ENCODE measurements around the gene INPP5K. TPM values are rescaled to one million over a fixed set of nuclear protein-coding genes. Genes with fewer than 3 reads are reported as not detected.
A peak's percentile ranks its signal among the peaks of the same experiment; 100 is the strongest.
"Not testable (repeated sequence)": the region's sequence is repeated elsewhere in the genome, so short reads cannot be mapped to it uniquely, and the experiment has no call there.

Gene INPP5K
- total RNA-seq, 1 experiment from 2014 or later = 41.9 TPM

DNA sequence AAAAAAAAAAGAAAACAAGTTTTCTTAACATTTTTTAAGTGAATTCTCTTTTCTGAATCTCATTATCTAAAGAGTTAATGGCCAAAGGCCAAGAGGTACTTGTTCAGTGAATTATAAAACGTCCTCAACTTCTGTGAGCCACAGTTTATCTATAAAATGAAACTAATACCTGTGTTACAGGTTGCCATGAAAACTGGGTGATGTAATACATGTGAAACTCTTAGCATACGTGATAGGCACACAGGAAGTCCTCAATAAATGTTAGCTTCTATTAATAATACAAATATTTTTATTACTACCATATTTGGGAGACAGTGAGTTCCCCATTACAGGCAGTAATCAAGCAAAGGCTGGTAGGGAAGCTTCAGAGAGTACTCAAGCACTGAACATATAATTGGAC, 13.5 kb upstream of the INPP5K start:
- intact Hi-C loops (cut with micrococcal nuclease; ENCODE audit: unreplicated experiment) = no loop called here
- no peak overlapping the region for H3K4me3 ChIP-seq
- DNase-seq = no peak
- no peaks in the 10 kb centered on the region for H4K20me1 ChIP-seq (ENCODE audit: insufficient read depth)
- peaks cover 10% of the 10 kb centered on the region; the same call in 1 of the 2 replicates for H3K36me3 ChIP-seq (ENCODE audit: low read depth)
- H3F3A ChIP-seq (ENCODE audit: insufficient read depth, low read depth) = peaks cover 10% of the 10 kb centered on the region; the same call in 1 of the 2 replicates
- H3K9me3 ChIP-seq (ENCODE audit: insufficient read depth, low read depth) = no peaks in the 10 kb centered on the region
- H3K79me2 ChIP-seq (ENCODE audit: low read depth) = no peaks in the 10 kb centered on the region
- peak overlapping the region; percentile 45 for H3K27ac ChIP-seq
- TF ChIP-seq, protein P1, sequence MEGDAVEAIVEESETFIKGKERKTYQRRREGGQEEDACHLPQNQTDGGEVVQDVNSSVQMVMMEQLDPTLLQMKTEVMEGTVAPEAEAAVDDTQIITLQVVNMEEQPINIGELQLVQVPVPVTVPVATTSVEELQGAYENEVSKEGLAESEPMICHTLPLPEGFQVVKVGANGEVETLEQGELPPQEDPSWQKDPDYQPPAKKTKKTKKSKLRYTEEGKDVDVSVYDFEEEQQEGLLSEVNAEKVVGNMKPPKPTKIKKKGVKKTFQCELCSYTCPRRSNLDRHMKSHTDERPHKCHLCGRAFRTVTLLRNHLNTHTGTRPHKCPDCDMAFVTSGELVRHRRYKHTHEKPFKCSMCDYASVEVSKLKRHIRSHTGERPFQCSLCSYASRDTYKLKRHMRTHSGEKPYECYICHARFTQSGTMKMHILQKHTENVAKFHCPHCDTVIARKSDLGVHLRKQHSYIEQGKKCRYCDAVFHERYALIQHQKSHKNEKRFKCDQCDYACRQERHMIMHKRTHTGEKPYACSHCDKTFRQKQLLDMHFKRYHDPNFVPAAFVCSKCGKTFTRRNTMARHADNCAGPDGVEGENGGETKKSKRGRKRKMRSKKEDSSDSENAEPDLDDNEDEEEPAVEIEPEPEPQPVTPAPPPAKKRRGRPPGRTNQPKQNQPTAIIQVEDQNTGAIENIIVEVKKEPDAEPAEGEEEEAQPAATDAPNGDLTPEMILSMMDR (conservative IDR thresholded peaks at IDR 0.05) = no peak
- TF ChIP-seq EZH2 (IDR thresholded peaks at IDR 0.05; ENCODE audit: low read depth) = no peak
- CTCF ChIA-PET = no interaction called here
- no peak overlapping the region for H2AFZ ChIP-seq
- POLR2A ChIA-PET (ENCODE audit: unreplicated experiment) = no interaction called here
- no TSS peak for BruUV-seq (replicated peaks)
- H3K27me3 ChIP-seq (ENCODE audit: insufficient read depth, low read depth) = no peaks in the 10 kb centered on the region
- no peaks in the 10 kb centered on the region for H3K9me2 ChIP-seq (ENCODE audit: insufficient read depth)
- H3K4me2 ChIP-seq = no peak overlapping the region
- H3K4me1 ChIP-seq (replicated peaks; ENCODE audit: insufficient read depth) = no peaks in the 10 kb centered on the region

DNA sequence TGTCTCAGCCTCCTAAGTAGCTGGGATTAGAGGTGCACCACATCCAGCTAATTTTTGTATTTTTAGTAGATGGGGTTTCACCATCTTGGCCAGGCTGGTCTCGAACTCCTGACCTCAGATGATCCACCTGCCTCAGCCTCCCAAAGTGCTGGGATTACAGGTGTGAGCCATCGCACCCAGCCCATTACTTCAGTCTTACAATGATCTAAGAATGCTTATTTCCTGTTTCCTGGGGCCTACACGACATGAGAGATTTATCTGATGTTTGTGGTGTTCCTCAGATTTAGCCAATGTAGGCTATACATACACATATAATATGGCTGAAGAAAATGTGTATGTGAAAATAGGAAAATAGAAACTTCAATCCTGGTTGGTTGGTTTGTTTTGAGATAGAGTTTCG, 10.5 kb upstream of the INPP5K start:
- CTCF ChIA-PET; BruUV-seq (replicated peaks); DNase-seq: not testable (repeated sequence)

DNA sequence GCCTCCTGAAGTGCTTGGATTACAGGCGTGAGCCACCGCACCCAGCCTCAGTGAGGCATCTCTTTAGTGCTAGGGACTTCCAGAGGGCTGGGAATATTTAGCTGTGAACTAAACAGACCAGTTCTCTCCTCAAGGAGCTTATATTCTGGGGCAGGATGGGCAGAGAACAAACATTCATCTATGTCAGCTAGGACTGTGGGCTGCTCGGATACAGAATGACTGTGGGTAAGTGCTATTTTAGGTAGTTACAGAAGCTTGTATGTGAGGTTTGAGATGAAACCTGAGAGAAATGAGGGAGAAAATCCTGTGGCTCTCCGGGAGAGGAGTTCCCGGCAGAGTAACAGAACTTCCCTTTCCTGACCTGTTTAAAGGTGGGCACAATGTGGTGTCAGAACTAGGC, 6.2 kb upstream of the INPP5K start:
- no peak for DNase-seq
- Histone ChIP-seq H3K79me2 (ENCODE audit: low read depth) (peaks cover 4% of the 10 kb centered on the region), H4K20me1 (ENCODE audit: insufficient read depth) (0 out of 2 replicates have a peak, but pooled peaks cover 4% of the 10 kb centered on the region), H3K9me3 (ENCODE audit: insufficient read depth, low read depth) (no peaks in the 10 kb centered on the region), H3K4me3 (no peak overlapping the region), H3K4me1 (replicated peaks; ENCODE audit: insufficient read depth) (peaks cover 5% of the 10 kb centered on the region), H3F3A (ENCODE audit: insufficient read depth, low read depth) (peaks cover 42% of the 10 kb centered on the region; the same call in 1 of the 2 replicates), H2AFZ (no peak overlapping the region), H3K4me2 (no peak overlapping the region), H3K9me2 (ENCODE audit: insufficient read depth) (no peaks in the 10 kb centered on the region), H3K36me3 (ENCODE audit: low read depth) (no peaks in the 10 kb centered on the region; the same call in 1 of the 2 replicates), H3K27me3 (ENCODE audit: insufficient read depth, low read depth) (no peaks in the 10 kb centered on the region), H3K27ac (no peak overlapping the region)
- intact Hi-C loops (cut with micrococcal nuclease; ENCODE audit: unreplicated experiment) = no loop called here
- ChIA-PET CTCF (interaction anchor here (0.6 kb wide), 1 partner anchor 135 kb away, joined by 3 read pairs; no protein-coding TSS in a partner anchor), POLR2A (ENCODE audit: unreplicated experiment) (no interaction called here)
- no peak for TF ChIP-seq EZH2 (IDR thresholded peaks at IDR 0.05; ENCODE audit: low read depth)
- TF ChIP-seq, protein P1 (conservative IDR thresholded peaks at IDR 0.05) = no peak
- BruUV-seq (replicated peaks) = no TSS peak

More for the DNA sequence above, 10.5 kb upstream of the INPP5K start:
- H3K4me2 ChIP-seq; H3K9me3 ChIP-seq (ENCODE audit: insufficient read depth, low read depth); H3K4me3 ChIP-seq; POLR2A ChIA-PET (ENCODE audit: unreplicated experiment); H3K9me2 ChIP-seq (ENCODE audit: insufficient read depth); H3K36me3 ChIP-seq (ENCODE audit: low read depth); intact Hi-C loops (cut with micrococcal nuclease; ENCODE audit: unreplicated experiment); H3K27ac ChIP-seq; H4K20me1 ChIP-seq (ENCODE audit: insufficient read depth); H2AFZ ChIP-seq; H3K27me3 ChIP-seq (ENCODE audit: insufficient read depth, low read depth); H3K4me1 ChIP-seq (replicated peaks; ENCODE audit: insufficient read depth); H3K79me2 ChIP-seq (ENCODE audit: low read depth): not testable (repeated sequence)
- H3F3A ChIP-seq (ENCODE audit: insufficient read depth, low read depth) = peaks cover 13% of the 10 kb centered on the region; the same call in 1 of the 2 replicates

DNA sequence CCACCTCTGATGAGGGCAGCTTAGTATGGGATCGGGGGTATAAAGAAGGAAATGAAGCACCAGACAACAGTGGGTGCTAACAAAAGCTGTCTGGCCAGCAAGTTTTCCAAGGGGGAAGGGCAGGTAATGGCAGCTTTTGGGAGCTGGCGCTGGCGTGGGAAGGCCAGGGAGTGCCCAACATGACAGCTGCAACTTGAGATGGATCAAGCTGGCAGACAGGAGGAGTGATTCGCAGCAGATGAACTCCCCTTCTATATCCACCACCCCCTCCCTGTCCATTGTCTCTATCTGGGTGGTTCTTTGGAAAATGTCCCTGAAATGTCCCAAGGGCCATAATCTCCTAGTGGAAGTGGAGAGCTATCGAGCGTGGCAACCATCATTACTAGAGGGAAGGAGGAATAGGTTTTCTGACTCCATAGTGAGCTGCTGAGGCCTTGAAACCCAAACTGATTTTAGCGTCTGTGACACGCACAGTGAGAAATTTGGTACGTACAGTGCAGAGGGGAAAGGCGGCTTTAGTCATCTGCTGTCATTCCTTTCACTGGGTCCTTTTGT, 4.8 kb upstream of the INPP5K start:
- H3K4me2 ChIP-seq = no peak overlapping the region
- no peaks in the 10 kb centered on the region for H3K27me3 ChIP-seq (ENCODE audit: insufficient read depth, low read depth)
- intact Hi-C loops (cut with micrococcal nuclease; ENCODE audit: unreplicated experiment) = no loop called here
- H3K36me3 ChIP-seq (ENCODE audit: low read depth) = no peaks in the 10 kb centered on the region; the same call in 1 of the 2 replicates
- H3K27ac ChIP-seq = no peak overlapping the region
- ChIA-PET POLR2A (ENCODE audit: unreplicated experiment) (no interaction called here), CTCF (no interaction called here)
- H3K4me1 ChIP-seq (replicated peaks; ENCODE audit: insufficient read depth) = peaks cover 6% of the 10 kb centered on the region
- TF ChIP-seq EZH2 (IDR thresholded peaks at IDR 0.05; ENCODE audit: low read depth) = no peak
- TF ChIP-seq, protein P1 (conservative IDR thresholded peaks at IDR 0.05) = no peak
- H3K9me2 ChIP-seq (ENCODE audit: insufficient read depth) = no peaks in the 10 kb centered on the region
- no peak overlapping the region for H2AFZ ChIP-seq
- no peak for DNase-seq
- H3K79me2 ChIP-seq (ENCODE audit: low read depth) = peaks cover 12% of the 10 kb centered on the region
- H3F3A ChIP-seq (ENCODE audit: insufficient read depth, low read depth) = peaks cover 46% of the 10 kb centered on the region
- 0 out of 2 replicates have a peak, but pooled peaks cover 4% of the 10 kb centered on the region for H4K20me1 ChIP-seq (ENCODE audit: insufficient read depth)
- H3K9me3 ChIP-seq (ENCODE audit: insufficient read depth, low read depth) = no peaks in the 10 kb centered on the region
- no peak overlapping the region for H3K4me3 ChIP-seq
- BruUV-seq (replicated peaks) = no TSS peak

All from PC-9 (cell line).